SK-N-SH treated with all-trans-retinoic acid at 6 μM for 48 hours (cell line): ENCODE data around the gene RAB7B.

Experiments used
- ARNTL ChIP-seq: fragments of 450-650 bp; formaldehyde crosslinking; IDR thresholded peaks from 2 replicates; pipeline ENCODE4 v1.5.0; 2020; ENCODE audit warnings: low read depth, mild to moderate bottlenecking, moderate library complexity, borderline replicate concordance
- OSR1 ChIP-seq: fragments of 250-450 bp; sonication (Bioruptor Pico); IDR thresholded peaks from 2 replicates; pipeline ENCODE4 v1.8.0; 2022; ENCODE audit warnings: moderate library complexity, mild to moderate bottlenecking, inconsistent platforms

- TF ChIP-seq ARNTL (no peak), OSR1 (CRISPR knock-in tag) (no peak)
Observed at GRCh38 chr1:205950826-205951549, 52.2 kb downstream of the RAB7B start.
